H1 (cell line): Measurements from ENCODE around the gene C5orf15. TPM values are rescaled to one million over a fixed set of nuclear protein-coding genes. Genes with fewer than 3 reads are reported as not detected.

Experiments used
- CTCF ChIA-PET: fragments of 300-600 bp; sonication (Branson Sonifier 250); formaldehyde crosslinking; loops from one replicate; lab custom pipeline; 2021; ENCODE audit not compliant: partially characterized antibody; lab: Charles Lee
- POLR2A ChIA-PET: fragments of 300-600 bp; sonication (Branson Sonifier 250); formaldehyde crosslinking; loops from one replicate; lab custom pipeline; 2021; ENCODE audit warnings: inconsistent platforms; ENCODE audit not compliant: partially characterized antibody; lab: Charles Lee
- DNase-seq, 2 experiments: peaks; one replicate each; pipeline versions ENCODE4 v3.0.0 to v3.0.0-alpha.2; 2010 to 2022; ENCODE audit warnings: low spot score in 2 of 2, low read depth in 1 of 2, mixed read lengths in 1 of 2
- FAIRE-seq: peaks from 2 replicates; lab custom pipeline; 2011; peaks lifted over from hg19 to GRCh38; lab: Jason Lieb, UNC
- H2AFZ ChIP-seq: 2 replicates; pipeline ENCODE4 v1.8.1; 2012; ENCODE audit warnings: low read length, inconsistent platforms
- H2AK5ac ChIP-seq: 2 replicates; pipeline ENCODE4 v1.6.1; 2013; ENCODE audit warnings: low read depth, low read length
- H2BK120ac ChIP-seq: replicated peaks from 2 replicates; pipeline ENCODE3; 2013; ENCODE audit warnings: low read depth, low read length, inconsistent platforms
- H2BK12ac ChIP-seq: 2 replicates; pipeline ENCODE4 v1.6.1; 2013; ENCODE audit warnings: low read depth, low read length
- H2BK15ac ChIP-seq: 2 replicates; pipeline ENCODE4 v1.6.1; 2013; ENCODE audit warnings: low read length
- H2BK20ac ChIP-seq: 2 replicates; pipeline ENCODE4 v1.6.1; 2013; ENCODE audit warnings: low read length
- H2BK5ac ChIP-seq: 2 replicates; pipeline ENCODE4 v1.6.1; 2013; ENCODE audit warnings: low read depth, low read length
- H3K14ac ChIP-seq: 2 replicates; pipeline ENCODE4 v1.6.1; 2013; ENCODE audit warnings: inconsistent platforms; ENCODE audit not compliant: insufficient read length
- H3K18ac ChIP-seq: 2 replicates; pipeline ENCODE4 v1.6.1; 2013; ENCODE audit warnings: low read length; ENCODE audit errors: extremely low read depth
- H3K23ac ChIP-seq: 2 replicates; pipeline ENCODE4 v1.6.1; 2013; ENCODE audit warnings: inconsistent platforms; ENCODE audit not compliant: insufficient read length
- H3K23me2 ChIP-seq: 2 replicates; pipeline ENCODE4 v1.6.1; 2013; ENCODE audit warnings: low read depth, low read length
- H3K27ac ChIP-seq: 2 replicates; pipeline ENCODE4 v1.6.1; 2011; ENCODE audit warnings: low read depth, low read length, inconsistent platforms
- H3K27me3 ChIP-seq, 4 experiments: replicated peaks in 1 of 4; 1 replicate in 1 of 4; 2 replicates in 3 of 4; pipeline versions ENCODE4 v1.6.1 to v1.8.1; 2011 to 2013; ENCODE audit warnings: low read length in 3 of 4, mild to moderate bottlenecking in 3 of 4, inconsistent platforms in 2 of 4, mixed read lengths in 2 of 4, moderate library complexity in 1 of 4; ENCODE audit not compliant: control insufficient read depth in 3 of 4, insufficient read depth in 3 of 4; ENCODE audit errors: extremely low read depth in 1 of 4
- H3K36me3 ChIP-seq, 4 experiments: 2 replicates each; pipeline versions ENCODE4 v1.6.1 to v1.8.1; 2011 to 2013; ENCODE audit warnings: mild to moderate bottlenecking in 4 of 4, low read length in 3 of 4, moderate library complexity in 2 of 4, control low read depth in 1 of 4, inconsistent platforms in 1 of 4; ENCODE audit not compliant: insufficient read depth in 4 of 4, control insufficient read depth in 2 of 4
- H3K4ac ChIP-seq: replicated peaks from 2 replicates; pipeline ENCODE3; 2013; ENCODE audit warnings: low read length, low read depth, mixed read lengths, inconsistent platforms; ENCODE audit not compliant: insufficient read length
- H3K4me1 ChIP-seq, 4 experiments: replicated peaks in 1 of 4; 1 replicate in 1 of 4; 2 replicates in 3 of 4; pipeline versions ENCODE4 v1.6.1 to v1.8.1; 2011 to 2013; ENCODE audit warnings: low read length in 3 of 4, inconsistent platforms in 2 of 4, mixed read lengths in 1 of 4; ENCODE audit not compliant: insufficient read depth in 4 of 4, control insufficient read depth in 3 of 4
- H3K4me2 ChIP-seq, 2 experiments: 2 replicates each; pipeline versions ENCODE4 v1.6.1 to v1.8.1; 2011 to 2013; ENCODE audit warnings: low read depth in 2 of 2, low read length in 2 of 2, control low read depth in 1 of 2, inconsistent platforms in 1 of 2, mild to moderate bottlenecking in 1 of 2; ENCODE audit not compliant: insufficient read depth in 1 of 2
- H3K4me3 ChIP-seq, 4 experiments: fragments of 200-600, 300-600 bp in 1 of 4; sonication (generic), shearing (Covaris generic), sonication (Bioruptor Twin) in 1 of 4; 2 replicates each; pipeline versions ENCODE4 v1.5.1 to v1.8.1; 2011 to 2016; ENCODE audit warnings: low read length in 4 of 4, low read depth in 3 of 4, control low read depth in 2 of 4, inconsistent platforms in 2 of 4, mild to moderate bottlenecking in 2 of 4, mixed read lengths in 1 of 4, moderate library complexity in 1 of 4; ENCODE audit not compliant: insufficient read depth in 2 of 4; ENCODE audit errors: extremely low read depth in 1 of 4
- H3K56ac ChIP-seq: replicated peaks from 2 replicates; pipeline ENCODE3; 2013; ENCODE audit warnings: low read depth, mild to moderate bottlenecking, mixed read lengths, low read length, inconsistent platforms; ENCODE audit not compliant: insufficient read length
- H3K79me1 ChIP-seq: 2 replicates; pipeline ENCODE4 v1.6.1; 2013; ENCODE audit warnings: low read depth, low read length, control low read depth
- H3K79me2 ChIP-seq, 2 experiments: 2 replicates each; pipeline versions ENCODE4 v1.6.1 to v1.8.1; 2012 to 2013; ENCODE audit warnings: low read length in 2 of 2, mild to moderate bottlenecking in 2 of 2, inconsistent platforms in 1 of 2; ENCODE audit not compliant: insufficient read depth in 2 of 2, control insufficient read depth in 1 of 2
- H3K9ac ChIP-seq, 4 experiments: replicated peaks in 1 of 4; 1 replicate in 1 of 4; 2 replicates in 3 of 4; pipeline versions ENCODE4 v1.6.1 to v1.8.1; 2011 to 2013; ENCODE audit warnings: low read depth in 3 of 4, low read length in 3 of 4, control low read depth in 2 of 4, mild to moderate bottlenecking in 2 of 4, moderate library complexity in 2 of 4, inconsistent platforms in 1 of 4; ENCODE audit errors: extremely low read depth in 1 of 4
- H3K9me3 ChIP-seq, 2 experiments: 2 replicates each; pipeline versions ENCODE4 v1.6.1 to v1.8.1; 2012 to 2013; ENCODE audit warnings: mild to moderate bottlenecking in 2 of 2, moderate library complexity in 2 of 2, control low read depth in 1 of 2, inconsistent platforms in 1 of 2, low read depth in 1 of 2, low read length in 1 of 2, mixed read lengths in 1 of 2; ENCODE audit not compliant: insufficient read depth in 2 of 2
- H4K20me1 ChIP-seq, 2 experiments: replicated peaks in 1 of 2; 2 replicates each; pipeline versions ENCODE3 to v1.8.1; 2011 to 2013; ENCODE audit warnings: inconsistent platforms in 2 of 2, low read length in 2 of 2, mild to moderate bottlenecking in 1 of 2; ENCODE audit not compliant: insufficient read depth in 2 of 2, control insufficient read depth in 1 of 2
- H4K5ac ChIP-seq: 2 replicates; pipeline ENCODE4 v1.6.1; 2013; ENCODE audit warnings: low read length, low read depth, mixed read lengths, inconsistent platforms; ENCODE audit not compliant: insufficient read length
- H4K8ac ChIP-seq: 2 replicates; pipeline ENCODE4 v1.8.0; 2013; ENCODE audit warnings: mild to moderate bottlenecking, moderate library complexity, low read length, inconsistent platforms; ENCODE audit not compliant: insufficient read depth; ENCODE audit errors: extremely low read depth
- H4K91ac ChIP-seq: replicated peaks from 2 replicates; pipeline ENCODE3; 2013; ENCODE audit warnings: low read length, mixed read lengths, inconsistent platforms; ENCODE audit not compliant: insufficient read length
- BCL11A ChIP-seq, 2 experiments: IDR thresholded peaks; one replicate each; pipeline ENCODE4 v1.6.1; 2011; ENCODE audit warnings: low read depth in 2 of 2, low read length in 2 of 2, mild to moderate bottlenecking in 2 of 2
- BRCA1 ChIP-seq: IDR thresholded peaks from 2 replicates; pipeline ENCODE4 v1.6.1; 2012; ENCODE audit warnings: low read depth, low read length, improper control_type of control experiment
- CTCF ChIP-seq, 3 experiments: IDR thresholded peaks; 1 replicate in 2 of 3; 2 replicates in 1 of 3; pipeline versions ENCODE4 v1.5.1 to v1.6.1; 2011; ENCODE audit warnings: low read length in 3 of 3, mild to moderate bottlenecking in 3 of 3, inconsistent platforms in 2 of 3, low read depth in 1 of 3, moderate library complexity in 1 of 3; ENCODE audit not compliant: insufficient read depth in 1 of 3; ENCODE audit errors: control extremely low read depth in 1 of 3
- GTF2F1 ChIP-seq: IDR thresholded peaks from 2 replicates; pipeline ENCODE4 v1.6.1; 2012; ENCODE audit warnings: low read depth, low read length, improper control_type of control experiment, borderline replicate concordance
- NRF1 ChIP-seq: IDR thresholded peaks from 2 replicates; pipeline ENCODE4 v1.6.1; 2011; ENCODE audit warnings: mild to moderate bottlenecking, low read depth, low read length, improper control_type of control experiment
- RFX5 ChIP-seq: IDR thresholded peaks from 2 replicates; pipeline ENCODE4 v1.6.1; 2011; ENCODE audit warnings: low read depth, low read length, improper control_type of control experiment, borderline replicate concordance
- RXRA ChIP-seq: IDR thresholded peaks from 2 replicates; pipeline ENCODE4 v1.6.1; 2011; ENCODE audit warnings: low read depth, mild to moderate bottlenecking, low read length, moderate library complexity; ENCODE audit not compliant: insufficient read depth
- TAF7 ChIP-seq: optimal IDR thresholded peaks from 2 replicates; pipeline ENCODE3; 2011; ENCODE audit warnings: low read depth, mild to moderate bottlenecking, inconsistent platforms, low read length, moderate library complexity, borderline replicate concordance
- TBP ChIP-seq: IDR thresholded peaks from 2 replicates; pipeline ENCODE4 v1.6.1; 2011; ENCODE audit warnings: low read depth, low read length, improper control_type of control experiment
- WGBS, 2 experiments: shearing (Covaris generic) in 1 of 2; methylation state at CpG; one replicate each; pipeline versions ENCODE4 v1.1.6 to v1.1.7; 2013 to 2015; ENCODE audit warnings: low lambda C conversion rate in 2 of 2, mixed read lengths in 2 of 2, inconsistent platforms in 1 of 2, low coverage in 1 of 2, missing lambda C conversion rate in 1 of 2; ENCODE audit not compliant: insufficient replicate concordance in 2 of 2, insufficient coverage in 1 of 2, insufficient read length in 1 of 2; ENCODE audit errors: extremely low coverage in 1 of 2, missing lambda C conversion rate in 1 of 2; 5-methylcytosine and 5-hydroxymethylcytosine counted together
- polyA plus RNA-seq, 7 experiments: library from polyadenylated mRNA; depleted of rRNA in 3 of 7; stranded (reverse) in 5 of 7; unstranded in 2 of 7; fragments of >200 nt in 5 of 7; fragments of 200-250 nt in 2 of 7; gene quantifications; 1 replicate in 5 of 7; 2 replicates in 1 of 7; 4 replicates in 1 of 7; pipeline versions ENCODE4 v1.2.1 to v1.2.3, GENCODE V29; 2011 to 2013; ENCODE audit warnings: missing spikeins in 2 of 7, mixed read lengths in 2 of 7
- total RNA-seq: library from RNA; stranded (reverse); fragmentation: NEBNext Ultra II Directional; extraction: Animal tissue kit (Norgen Biotek cat#: 25700); gene quantifications from 2 replicates; pipeline ENCODE4 v1.2.1, GENCODE V29; 2021

Gene C5orf15
- total and polyA plus RNA-seq, 2 of the 8 experiments (the other 6 are each of a cell fraction or from before 2014, with no cell fraction given): 31.7 to 39.3 TPM

- WGBS, 2 experiments: 91% methylated on average over 13 of the region's 13 CpGs; no CpG with 5 or more reads in 1 of the 2 experiments
- CTCF ChIA-PET: no interaction called here
Measured at GRCh38 chr5:133927300-133928180, 40.9 kb downstream of the C5orf15 start.

More at GRCh38 chr5:133927300-133928180, 40.9 kb downstream of the C5orf15 start:
- Histone ChIP-seq H3K56ac (no peak overlapping the region), H4K20me1 (no peaks in the 10 kb centered on the region)
- FAIRE-seq: no peak
- no peak for TF ChIP-seq CTCF (IDR thresholded peaks at IDR 0.05; ENCODE audit: control extremely low read depth in 1 of 3, insufficient read depth in 1 of 3, low read depth in 1 of 3, low read length in 3 of 3)
- TF ChIP-seq RXRA: no peak
- TF ChIP-seq RFX5: no peak
- TF ChIP-seq TBP: no peak
- TF ChIP-seq GTF2F1: no peak
- TF ChIP-seq NRF1: no peak
- TF ChIP-seq TAF7: no peak
- no peak for TF ChIP-seq BRCA1
- TF ChIP-seq BCL11A (IDR thresholded peaks at IDR 0.05; ENCODE audit: low read depth in 2 of 2, low read length in 2 of 2): no peak
- TF ChIP-seq, all 59 proteins: peak for 0
- H4K5ac ChIP-seq: no peak overlapping the region
- no peaks in the 10 kb centered on the region; a peak in 1 of 7 replicates for H3K27me3 ChIP-seq
- H2AFZ ChIP-seq: no peak overlapping the region
- H3K79me1 ChIP-seq: no peaks in the 10 kb centered on the region
- no peaks in the 10 kb centered on the region for H3K9me3 ChIP-seq
- H3K14ac ChIP-seq: no peak overlapping the region
- H2BK20ac ChIP-seq: no peak overlapping the region
- H4K8ac ChIP-seq: no peak overlapping the region
- no peak overlapping the region for H2BK15ac ChIP-seq
- no peak overlapping the region for H3K27ac ChIP-seq
- no peak overlapping the region for H2BK120ac ChIP-seq
- H3K18ac ChIP-seq: no peak overlapping the region
- H3K36me3 ChIP-seq: no peaks in the 10 kb centered on the region
- no peaks in the 10 kb centered on the region for H3K79me2 ChIP-seq
- H3K23me2 ChIP-seq: 0 out of 2 replicates have a peak, but pooled peaks cover 2% of the 10 kb centered on the region
- H3K4me2 ChIP-seq: no peak overlapping the region
- no peak overlapping the region for H3K4ac ChIP-seq
- no peak overlapping the region for H2BK12ac ChIP-seq
- no peak overlapping the region for H3K9ac ChIP-seq
- H2BK5ac ChIP-seq: no peak overlapping the region
- no peak overlapping the region for H4K91ac ChIP-seq
- H2AK5ac ChIP-seq: no peak overlapping the region
- H3K4me3 ChIP-seq: no peak overlapping the region
- no peaks in the 10 kb centered on the region; a peak in 3 of 7 replicates for H3K4me1 ChIP-seq
- no peak overlapping the region for H3K23ac ChIP-seq
- DNase-seq: no peak
- POLR2A ChIA-PET: no interaction called here
